GM18951 (cell line): ENCODE data around the gene FBXW9.
"Not testable (repeated sequence)": the region's sequence is repeated elsewhere in the genome, so short reads cannot be mapped to it uniquely, and the experiment has no call there.

ENCODE experiments used
- POLR2A ChIP-seq: IDR thresholded peaks from 4 replicates; pipeline ENCODE4 v1.6.1; 2011; ENCODE audit warnings: mild to moderate bottlenecking; ENCODE audit not compliant: insufficient read length, insufficient read depth; ENCODE audit errors: extremely low read depth
- in situ Hi-C: fragments of 300-500 bp; cut with MboI; formaldehyde crosslinking; loops from one replicate; pipeline ENCODE4 v1.12.0; 2022; ENCODE audit warnings: low sequenced_read_pairs, mixed read lengths, inconsistent platforms; ENCODE audit not compliant: unreplicated experiment

FBXW9 gene

GRCh38 chr19:12647490-12648071, 48.9 kb downstream of the FBXW9 start:
- in situ Hi-C loops, result no loop called here

GRCh38 chr19:12647047-12647446, 49.4 kb downstream of the FBXW9 start:
- in situ Hi-C loops, result no loop called here

More at GRCh38 chr19:12647490-12648071, 48.9 kb downstream of the FBXW9 start:
- no peak for TF ChIP-seq POLR2A

GRCh38 chr19:12646551-12646950, 49.9 kb downstream of the FBXW9 start:
- in situ Hi-C loops, result no loop called here
- no peak for TF ChIP-seq POLR2A

More at GRCh38 chr19:12647047-12647446, 49.4 kb downstream of the FBXW9 start:
- no peak for TF ChIP-seq POLR2A

GRCh38 chr19:12643716-12644115, 52.7 kb downstream of the FBXW9 start:
- in situ Hi-C loops, result not testable (repeated sequence)

GRCh38 chr19:12642506-12642905, 53.9 kb downstream of the FBXW9 start:
- no peak for TF ChIP-seq POLR2A
- in situ Hi-C loops, result no loop called here

GRCh38 chr19:12641456-12641855, 55.0 kb downstream of the FBXW9 start:
- in situ Hi-C loops, result no loop called here
- TF ChIP-seq POLR2A, result no peak

GRCh38 chr19:12639901-12640613, 56.4 kb downstream of the FBXW9 start:
- no peak for TF ChIP-seq POLR2A
- in situ Hi-C loops, result no loop called here
